RWPE1 (cell line): ENCODE data around the gene PRR5L.
A peak's percentile ranks its signal among the peaks of the same experiment; 100 is the strongest.

Experiments used
- CTCF ChIA-PET: fragments of 350-600 bp; sonication (Branson Sonifier 250); formaldehyde crosslinking; extraction: SDS; loops from one replicate; lab custom pipeline; 2021; lab: Yijun Ruan, JAX
- POLR2A ChIA-PET: fragments of 400-600 bp; formaldehyde crosslinking; extraction: SDS; loops from one replicate; lab custom pipeline; 2020; ENCODE audit warnings: antibody characterized with exemption; ENCODE audit not compliant: low non-redundant PET; lab: Yijun Ruan, JAX
- DNase-seq: peaks from one replicate; pipeline ENCODE4 v3.0.0; 2012; ENCODE audit warnings: low spot score
- H3K27ac ChIP-seq: fragments of 450-650 bp; 2 replicates; pipeline ENCODE4 v1.5.1; 2017
- CTCF ChIP-seq: fragments of 450-650 bp; conservative IDR thresholded peaks from 2 replicates; pipeline ENCODE4 v1.5.1; 2017; ENCODE audit warnings: low read depth, mild to moderate bottlenecking

Gene PRR5L

GRCh38 chr11:36265793-36266628, 30.1 kb upstream of the PRR5L start:
- H3K27ac ChIP-seq = no peak overlapping the region
- CTCF ChIA-PET = interaction anchor here (0.5 to 2.7 kb wide), 30 partner anchors 8 to 803 kb away, joined by 3 to 10 read pairs (median 3); partner anchors contain the start of genes FJX1 and PAMR1
- TF ChIP-seq CTCF = peak; percentile 84
- POLR2A ChIA-PET = no interaction called here
- peak; percentile 76 for DNase-seq

- ChIA-PET POLR2A (no interaction called here), CTCF (interaction anchor here (0.5 to 2.7 kb wide), 11 partner anchors 103 to 648 kb away, joined by 3 to 10 read pairs (median 4); partner anchors contain the start of gene FJX1)
- no peak overlapping the region for H3K27ac ChIP-seq
- no peak for TF ChIP-seq CTCF
- DNase-seq = no peak
Observed at GRCh38 chr11:36266767-36267166, 29.3 kb upstream of the PRR5L start.

GRCh38 chr11:36268337-36268985, 27.6 kb upstream of the PRR5L start:
- H3K27ac ChIP-seq = no peak overlapping the region
- DNase-seq = no peak
- ChIA-PET CTCF (no interaction called here), POLR2A (interaction anchor here (0.6 kb wide), 1 partner anchor 135 kb away, joined by 6 read pairs; no protein-coding TSS in a partner anchor)
- TF ChIP-seq CTCF = no peak

- CTCF ChIA-PET = no interaction called here
- H3K27ac ChIP-seq = no peak overlapping the region
- POLR2A ChIA-PET = no interaction called here
- DNase-seq = no peak
- no peak for TF ChIP-seq CTCF
Observed at GRCh38 chr11:36270701-36271100, 25.4 kb upstream of the PRR5L start.

- H3K27ac ChIP-seq = no peak overlapping the region
- TF ChIP-seq CTCF = no peak
- ChIA-PET POLR2A (no interaction called here), CTCF (interaction anchor here (0.7 kb wide), 1 partner anchor 8 kb away, joined by 3 read pairs; no protein-coding TSS in a partner anchor)
- DNase-seq = no peak
Observed at GRCh38 chr11:36271794-36272407, 24.2 kb upstream of the PRR5L start.

- DNase-seq = no peak
- CTCF ChIA-PET = interaction anchor here (0.5 to 0.7 kb wide), 3 partner anchors 433 to 656 kb away, joined by 3 read pairs; no protein-coding TSS in a partner anchor
Observed at GRCh38 chr11:36273110-36273509, 23.0 kb upstream of the PRR5L start.

More at GRCh38 chr11:36273110-36273509, 23.0 kb upstream of the PRR5L start:
- H3K27ac ChIP-seq = no peak overlapping the region
- no peak for TF ChIP-seq CTCF
- POLR2A ChIA-PET = interaction anchor here (0.5 to 0.6 kb wide), 2 partner anchors 15 to 521 kb away, joined by 3 to 4 read pairs; no protein-coding TSS in a partner anchor
